Measurements from ENCODE around the gene KIAA1671.

KIAA1671 gene

DNA sequence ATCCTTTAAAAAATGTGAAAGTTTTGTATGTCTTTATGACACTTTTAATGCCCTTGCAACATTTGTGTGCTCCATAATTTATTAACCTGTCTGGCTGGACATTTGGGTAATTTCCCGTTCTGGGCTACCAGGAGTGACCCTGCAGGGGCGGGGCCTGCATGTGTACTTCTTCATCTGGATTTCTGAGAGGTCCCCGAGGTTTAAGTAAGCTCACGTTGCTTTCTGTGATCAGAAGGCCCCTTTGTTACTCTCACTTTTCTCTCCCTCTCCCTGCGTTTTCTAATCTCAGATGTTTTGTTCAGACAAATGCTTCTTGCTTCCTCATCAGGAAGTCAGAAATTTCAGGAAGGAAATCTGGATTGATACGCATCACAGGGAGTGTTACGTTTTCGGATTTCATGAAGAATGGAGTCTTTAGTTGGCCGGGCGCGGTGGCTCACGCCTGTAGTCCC is 168.3 kb downstream of the KIAA1671 start:
- DNase-seq, result no peak

- DNase-seq, result no peak
Measured at GRCh38 chr22:25122136-25122764, 169.7 kb downstream of the KIAA1671 start.

GRCh38 chr22:25123677-25124076 is 171.2 kb downstream of the KIAA1671 start:
- DNase-seq, result no peak

DNA sequence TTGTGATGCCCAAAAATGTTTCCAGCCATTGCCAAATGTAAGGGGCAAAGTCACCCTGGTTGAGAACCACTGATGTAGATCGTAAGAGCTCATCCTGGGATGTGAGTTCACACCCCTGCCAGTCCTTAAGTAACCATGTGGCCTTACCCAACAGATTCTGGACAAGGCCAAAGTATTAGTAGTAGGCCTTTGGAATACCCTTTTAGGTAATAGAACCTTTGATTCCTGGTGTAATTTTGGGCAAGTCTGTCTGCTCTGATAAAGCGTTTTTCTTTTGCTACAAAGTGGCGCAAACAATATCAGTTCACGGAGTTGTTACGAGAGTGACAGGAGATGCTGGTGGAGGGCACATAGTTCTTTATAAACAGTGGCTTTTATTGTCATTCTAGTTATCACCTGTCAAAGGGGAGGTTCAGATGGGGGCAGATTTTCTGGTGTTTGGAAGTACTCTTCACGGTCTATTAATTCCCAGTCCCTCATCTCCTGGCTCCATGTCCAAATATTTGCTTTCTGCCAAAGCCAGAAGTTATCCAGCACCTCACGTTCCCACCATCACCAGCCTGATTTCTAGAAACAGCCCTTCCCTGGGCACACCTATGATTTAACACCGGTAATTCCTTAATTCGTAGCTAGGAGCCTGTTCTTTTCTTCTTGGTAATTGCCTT is 173.3 kb downstream of the KIAA1671 start:
- DNase-seq, result no peak

DNA sequence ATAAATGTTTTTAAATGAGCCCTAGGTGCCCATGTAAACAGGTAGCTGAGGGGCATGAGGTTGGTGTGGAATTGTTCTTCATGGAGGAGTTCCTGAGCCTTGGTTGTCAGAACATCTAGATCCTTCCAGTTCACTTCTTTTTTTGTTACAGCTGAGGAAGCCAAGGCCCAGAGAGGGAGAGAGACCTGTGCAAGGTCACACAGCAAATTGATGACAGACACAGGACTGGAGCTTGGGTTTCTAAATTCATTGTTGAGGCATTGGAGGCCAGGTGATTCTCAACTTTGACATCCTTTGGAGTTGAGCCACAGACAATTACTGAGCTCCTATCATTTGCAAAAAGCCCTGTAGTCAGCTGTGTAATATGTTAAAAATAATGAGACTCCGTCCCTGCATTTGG is 174.0 kb downstream of the KIAA1671 start:
- no peak for DNase-seq

DNA sequence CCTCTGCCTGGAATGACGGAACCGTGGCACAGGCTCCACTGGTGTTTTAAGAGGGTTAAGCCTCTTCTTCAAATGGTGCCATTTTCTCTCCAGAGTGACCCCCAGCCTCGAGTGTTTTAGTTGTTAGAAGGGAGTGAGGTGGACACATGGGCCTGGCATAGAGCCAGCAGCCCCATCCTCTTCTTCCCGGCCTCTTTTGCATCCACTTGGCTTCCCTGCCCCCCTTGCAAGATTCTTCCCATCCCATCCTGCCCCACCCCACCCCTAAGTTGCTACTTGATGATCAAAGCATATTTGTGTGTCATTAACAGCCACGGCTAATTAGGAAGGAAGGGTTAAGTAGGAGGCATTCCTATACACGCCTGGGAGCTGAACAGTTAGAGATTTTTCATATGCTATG is 174.8 kb downstream of the KIAA1671 start:
- no peak for DNase-seq

DNA sequence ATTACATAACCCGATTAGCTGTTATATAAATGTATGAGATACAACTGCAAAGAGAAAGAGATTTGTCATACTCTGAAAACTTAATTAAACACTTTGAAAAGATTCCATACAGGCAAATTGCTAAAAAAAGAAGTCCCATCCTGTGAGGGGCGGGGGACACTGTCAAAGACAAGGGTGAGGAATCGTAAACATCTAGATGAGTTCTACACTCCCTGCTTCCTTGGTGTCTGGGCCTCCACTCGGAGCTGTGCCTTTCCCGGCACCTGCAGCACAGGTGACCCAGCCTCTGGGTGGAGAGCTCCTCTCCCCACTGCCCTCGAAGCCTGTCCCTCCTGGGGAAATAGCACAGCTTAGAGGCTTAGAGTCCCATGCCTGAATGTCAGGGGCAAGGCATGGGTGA is 177.9 kb downstream of the KIAA1671 start:
- no peak for DNase-seq

DNA sequence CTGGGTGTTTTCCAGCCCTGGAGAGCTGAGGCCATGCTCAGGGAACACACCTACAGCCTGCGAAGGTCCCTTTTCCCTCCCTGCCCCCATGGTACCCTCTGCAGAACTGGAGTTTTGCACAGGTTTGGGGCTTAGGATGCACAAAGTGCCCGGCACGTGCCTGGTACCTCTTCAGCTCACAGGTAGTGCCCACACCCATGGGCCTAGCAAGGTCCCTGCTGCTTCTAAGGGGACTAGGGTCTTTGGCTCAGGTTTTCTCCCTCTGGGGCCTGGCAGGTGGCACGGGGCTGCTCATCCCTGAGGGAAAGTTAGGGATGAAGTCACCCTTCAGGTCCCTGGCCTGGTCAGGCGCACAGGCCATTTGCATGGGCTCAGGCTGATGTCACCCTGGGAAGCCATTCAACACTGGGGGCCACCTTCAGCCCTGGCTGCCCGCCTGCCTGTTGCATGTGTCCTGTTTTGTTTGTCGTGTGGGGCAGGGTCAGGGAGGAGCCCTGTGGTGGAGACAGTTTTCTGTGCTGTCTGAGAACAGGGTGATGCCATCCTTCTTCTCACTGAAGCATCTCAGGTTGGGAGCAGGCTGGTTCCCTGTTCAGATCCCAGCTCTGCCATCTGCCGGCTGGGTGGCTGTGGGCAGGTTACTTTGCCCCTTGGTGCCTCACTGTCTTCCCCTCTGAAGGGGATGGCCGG is 178.8 kb downstream of the KIAA1671 start:
- DNase-seq, result no peak

DNA sequence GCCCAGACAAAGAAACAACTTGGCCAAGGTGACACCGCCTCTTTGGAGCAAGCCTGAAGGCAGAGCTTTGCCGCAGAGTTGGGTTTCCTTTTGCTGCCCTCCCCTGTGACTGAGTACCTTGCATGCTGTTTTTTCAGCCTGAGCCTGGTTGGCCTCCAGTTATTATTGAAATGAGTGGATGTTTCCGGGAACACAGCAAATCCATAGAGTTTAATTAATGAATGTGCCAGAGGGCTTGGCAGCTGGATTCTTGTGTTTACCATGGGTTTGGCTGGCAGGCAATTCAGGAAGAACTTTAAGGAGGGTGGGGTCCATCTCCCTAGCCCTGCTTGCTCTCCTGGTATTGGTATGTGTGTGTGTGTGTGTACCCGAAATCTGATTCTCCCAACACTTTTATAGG is 181.5 kb downstream of the KIAA1671 start:
- DNase-seq, result no peak

- no peak for DNase-seq
Measured at GRCh38 chr22:25134451-25134850, 181.9 kb downstream of the KIAA1671 start.

DNA sequence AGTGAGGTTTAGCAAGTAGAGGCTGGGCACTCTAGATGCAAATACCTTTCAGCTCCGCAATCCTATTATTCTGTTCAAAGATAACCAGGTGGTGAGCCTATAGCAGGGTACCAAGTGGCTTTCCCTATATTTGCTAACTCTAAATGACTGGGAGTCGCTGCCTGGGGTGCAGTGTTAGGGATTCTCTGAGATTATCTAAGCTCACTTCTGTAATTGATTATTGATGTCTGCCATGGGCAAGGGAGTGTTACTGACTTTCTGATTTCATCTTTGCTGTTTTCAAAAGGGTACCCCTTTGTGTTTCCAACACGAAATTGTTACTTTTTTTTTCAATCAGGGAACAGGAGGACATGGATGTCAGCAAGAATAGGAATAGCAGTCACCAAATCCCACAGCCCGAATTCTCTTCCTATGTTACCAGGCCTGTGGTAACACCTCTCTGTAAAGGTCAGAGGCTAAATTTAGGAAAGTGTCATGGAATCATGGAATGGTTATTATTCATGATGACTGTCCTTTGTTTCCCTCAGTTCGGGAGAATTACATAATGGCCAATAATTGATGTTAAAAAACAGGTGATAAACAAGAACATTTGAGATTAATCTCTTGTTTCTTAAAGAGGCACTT is 184.5 kb downstream of the KIAA1671 start:
- no peak for DNase-seq

DNA sequence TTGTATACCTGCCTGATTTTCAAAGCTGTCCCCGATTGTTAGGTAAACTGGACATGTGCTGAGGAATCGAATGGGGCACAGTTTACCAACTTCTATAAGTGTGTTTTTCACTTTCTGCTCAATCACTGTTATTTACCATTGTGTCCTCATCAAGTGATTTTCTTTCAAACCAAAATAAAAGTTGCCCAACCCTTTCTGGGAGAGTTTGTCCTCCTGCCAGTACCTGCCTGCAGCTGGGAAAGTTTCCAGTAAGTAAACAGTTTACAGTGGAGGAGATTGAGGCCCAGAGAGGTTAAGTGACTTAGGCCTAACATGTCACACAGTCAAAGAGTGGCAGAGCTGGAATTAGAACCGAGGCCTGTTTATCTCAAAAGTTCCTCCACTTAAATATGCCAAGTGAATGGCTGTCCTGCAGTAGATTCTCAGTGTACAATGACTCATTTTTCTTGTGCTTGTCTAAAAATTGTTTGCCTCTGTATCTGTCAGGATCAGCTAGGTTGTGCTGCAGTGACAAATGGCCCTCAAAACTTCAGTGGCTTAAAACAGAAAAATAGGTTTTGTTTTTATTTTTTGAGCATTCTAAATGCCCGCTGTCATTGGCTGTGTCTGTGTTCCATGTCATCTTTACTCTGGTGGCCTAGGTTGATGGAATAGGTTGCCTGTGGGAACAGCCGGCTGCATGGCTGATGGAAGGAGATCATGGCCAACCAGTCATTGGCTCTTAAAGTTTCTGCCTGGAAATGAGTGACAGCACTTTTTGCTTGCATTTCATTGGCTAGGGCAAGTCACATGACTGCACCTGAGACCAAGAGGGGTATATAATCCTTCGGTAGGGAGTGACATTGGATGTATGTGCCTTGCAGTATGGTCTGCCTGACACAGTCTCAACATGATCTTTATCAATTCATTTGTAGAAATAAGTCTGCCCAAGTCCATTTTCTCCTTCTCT is 185.3 kb downstream of the KIAA1671 start:
- no peak for DNase-seq

DNA sequence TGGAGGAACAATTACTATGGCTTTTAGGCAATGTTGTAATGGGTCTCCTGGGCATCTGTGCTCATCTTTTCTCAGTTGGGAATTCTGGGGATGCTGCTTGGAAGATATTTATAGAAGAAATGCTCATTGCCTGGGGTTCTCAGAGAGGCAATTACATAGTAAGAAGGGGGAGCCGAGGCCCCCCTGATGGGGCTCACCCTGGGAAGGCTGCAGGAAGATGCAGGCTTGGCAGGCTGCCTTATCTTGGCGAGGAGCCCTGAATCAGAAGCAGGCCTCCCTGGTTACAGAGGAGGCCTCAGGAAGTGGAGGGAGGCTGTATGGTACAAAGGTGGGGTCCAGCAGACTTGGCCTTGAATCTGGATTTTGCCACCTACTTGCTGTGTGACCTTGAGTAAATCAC is 186.5 kb downstream of the KIAA1671 start:
- DNase-seq, result no peak

DNA sequence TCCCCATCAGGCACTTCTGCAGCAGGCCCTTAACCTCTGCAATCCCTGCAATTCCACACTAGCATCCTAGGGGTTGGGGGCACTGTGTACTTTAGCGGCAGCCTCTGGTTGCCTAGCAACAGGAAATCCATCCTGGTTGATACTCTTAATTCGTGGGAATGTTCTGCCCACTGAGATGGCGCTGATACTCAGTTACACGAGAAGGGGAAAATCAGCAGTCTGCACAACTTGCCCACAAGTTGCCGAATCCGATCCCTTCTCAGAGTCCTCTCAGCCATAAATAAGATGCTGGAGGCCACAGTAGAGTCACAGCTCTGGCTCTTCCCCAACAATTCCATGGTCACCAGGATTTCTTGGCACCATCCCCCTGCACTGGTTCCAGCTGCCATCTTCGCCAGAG is 189.6 kb downstream of the KIAA1671 start:
- DNase-seq, result peak; percentile 56 to 85

GRCh38 chr22:25143156-25144076 is 190.9 kb downstream of the KIAA1671 start:
- DNase-seq, result peak in 1 of 2 experiments; percentile 27

GRCh38 chr22:25144522-25144921 is 192.0 kb downstream of the KIAA1671 start:
- DNase-seq, result no peak

GRCh38 chr22:25146307-25146706 is 193.8 kb downstream of the KIAA1671 start:
- DNase-seq, result no peak

- DNase-seq, result no peak
Measured at GRCh38 chr22:25146906-25147641, 194.6 kb downstream of the KIAA1671 start.

DNA sequence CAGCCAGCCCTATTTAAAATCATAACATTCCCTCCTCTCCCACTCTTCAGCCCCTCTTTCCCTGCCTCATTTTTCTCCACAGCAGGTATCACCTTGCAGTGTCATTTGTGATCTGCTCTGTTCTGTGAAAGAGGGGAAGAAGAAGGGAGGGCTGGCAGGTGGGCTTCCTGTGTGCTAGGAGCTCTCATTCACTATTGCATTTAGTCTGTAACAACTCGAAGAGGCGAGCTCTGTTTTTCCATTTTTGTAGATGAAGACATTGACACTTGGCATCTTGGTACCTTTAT is 195.1 kb downstream of the KIAA1671 start:
- no peak for DNase-seq

GRCh38 chr22:25148149-25148691 is 195.7 kb downstream of the KIAA1671 start:
- no peak for DNase-seq

- no peak for DNase-seq
Measured at GRCh38 chr22:25149014-25149413, 196.5 kb downstream of the KIAA1671 start.

Measured in NCI-H524 (cell line).